GM12872 (cell line): Measurements from ENCODE around the gene CCR9.

ENCODE experiments used
- CTCF ChIP-seq: IDR thresholded peaks from 3 replicates; pipeline ENCODE4 v1.5.1; 2011; ENCODE audit warnings: low read depth, mild to moderate bottlenecking, low read length, moderate library complexity; ENCODE audit not compliant: insufficient read depth

CCR9 gene

GRCh38 chr3:45874677-45875346 lies 11.5 kb upstream of the CCR9 start:
- TF ChIP-seq CTCF, result no peak

GRCh38 chr3:45878124-45878523 lies 8.2 kb upstream of the CCR9 start:
- no peak for TF ChIP-seq CTCF

DNA sequence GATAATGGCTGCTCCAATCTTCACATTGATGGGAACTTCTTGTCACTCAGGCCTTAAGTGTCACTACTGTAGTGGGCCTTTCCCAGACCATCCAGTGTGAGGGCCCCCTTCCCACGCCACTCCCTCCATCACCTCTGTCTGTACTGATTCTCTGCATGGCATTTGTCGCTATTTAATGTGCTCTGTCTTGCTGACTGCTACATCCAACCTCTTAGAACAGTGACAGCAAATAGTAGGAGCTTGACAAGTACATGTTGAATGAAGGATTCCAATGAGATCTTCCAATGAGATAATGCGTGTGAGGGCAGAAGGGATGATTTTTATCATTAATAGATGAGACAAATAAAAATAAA lies 5.6 kb upstream of the CCR9 start:
- no peak for TF ChIP-seq CTCF

DNA sequence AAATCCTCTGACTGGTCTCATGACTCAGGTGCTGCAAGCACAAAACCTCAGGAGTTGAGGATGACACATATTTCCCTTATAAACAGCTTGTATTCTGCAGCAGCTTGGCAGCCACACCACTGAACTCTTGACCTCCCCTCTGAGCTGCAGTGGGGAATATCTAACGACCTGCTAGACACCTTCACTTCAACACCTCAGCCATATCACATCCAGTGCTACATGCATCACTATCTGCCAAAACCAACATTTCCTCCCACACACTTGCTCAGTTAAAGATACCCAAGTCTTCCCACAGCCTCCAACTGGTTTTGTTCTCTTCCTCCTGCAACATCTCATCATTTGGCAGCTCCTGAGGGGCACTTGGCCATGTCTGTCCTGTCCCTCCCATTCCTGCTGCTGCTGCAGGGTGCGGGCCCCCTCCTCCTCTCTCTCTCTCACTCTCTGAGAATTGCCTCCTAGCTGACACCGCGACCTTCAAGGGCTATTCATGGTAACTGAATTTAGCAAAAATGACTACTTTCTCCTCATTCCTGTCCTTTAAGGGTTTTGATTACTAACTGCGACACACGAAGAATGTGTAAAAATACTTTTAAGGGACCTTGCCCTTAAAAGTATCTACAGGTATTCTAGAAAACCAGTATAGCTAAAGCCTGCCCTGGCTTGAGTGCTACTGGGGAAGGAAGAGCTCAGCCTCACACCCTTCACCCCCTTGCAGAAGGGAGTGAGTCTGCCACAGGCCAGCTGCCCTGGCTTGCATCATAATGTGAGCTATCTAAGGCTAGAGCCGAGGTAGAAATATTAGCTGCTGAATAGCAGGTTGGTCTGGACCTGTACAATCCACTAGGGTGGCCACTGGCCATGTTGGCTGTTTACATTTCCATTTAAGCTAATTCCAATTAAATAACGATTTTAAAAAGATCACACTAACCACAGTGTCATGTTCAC lies 5.0 kb upstream of the CCR9 start:
- TF ChIP-seq CTCF, result no peak

GRCh38 chr3:45884368-45885201 lies 1.8 kb upstream of the CCR9 start:
- TF ChIP-seq CTCF, result no peak

GRCh38 chr3:45887285-45887684 lies 942 bp downstream of the CCR9 start:
- TF ChIP-seq CTCF, result no peak

- no peak for TF ChIP-seq CTCF
These were observed 1.6 kb downstream of the CCR9 start for GRCh38 chr3:45887759-45888511.
